ENCODE results near the gene CPSF2. TPM values are rescaled to one million over a fixed set of nuclear protein-coding genes. Genes with fewer than 3 reads are reported as not detected.

The CPSF2 gene
- total and polyA plus RNA-seq, 2 of the 13 experiments (the other 11 are each of a cell fraction or from before 2014, with no cell fraction given), result 14.3 to 67.9 TPM

DNA sequence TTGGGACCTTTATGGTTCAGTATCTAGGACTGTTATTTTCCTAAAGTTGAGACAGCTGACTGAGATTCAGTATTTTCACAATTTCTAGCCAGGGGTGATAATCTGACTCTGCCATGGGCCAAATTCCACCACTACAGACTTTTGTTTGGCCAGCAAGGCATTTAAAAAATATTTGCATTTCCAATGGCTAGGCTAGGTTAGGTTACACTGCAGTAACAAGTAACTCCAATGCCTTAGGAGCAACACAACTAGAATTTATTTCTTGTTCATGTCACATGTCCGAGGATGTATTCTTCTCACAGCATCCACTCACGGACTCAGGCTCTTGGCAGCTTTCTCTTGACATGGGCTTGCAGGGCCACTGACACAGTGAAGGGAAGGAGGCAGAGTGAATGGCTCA is 83.0 kb downstream of the CPSF2 start:
- no peak for ATAC-seq
- ChIA-PET CTCF (ENCODE audit: low intra/inter-chr PET ratio, low total read pairs) (no interaction called here), POLR2A (no interaction called here)
- 4% methylated on average over 2 of the region's 2 CpGs for WGBS (ENCODE audit: low lambda C conversion rate)
- in situ Hi-C loops (cut with HindIII; ENCODE audit: extremely low pct_ligation_motif_present, low pct_unique_long_range_greater_than_20kb) (no loop called here), intact Hi-C loops (cut with micrococcal nuclease; ENCODE audit: unreplicated experiment) (no loop called here)
- H3K4me1 ChIP-seq (ENCODE audit: insufficient read depth, low read length), result peaks cover 8% of the 10 kb centered on the region; the same call in 1 of the 2 replicates
- no peaks in the 10 kb centered on the region for H3K79me2 ChIP-seq (ENCODE audit: insufficient read depth, low read length)
- peak; percentile 92 for TF ChIP-seq ZNF12 (CRISPR knock-in tag; IDR thresholded peaks at IDR 0.05)
- TF ChIP-seq NFYC (CRISPR knock-in tag; IDR thresholded peaks at IDR 0.05), result no peak
- no peaks in the 10 kb centered on the region for H3K9me3 ChIP-seq (ENCODE audit: low read length)
- no peaks in the 10 kb centered on the region for H3K36me3 ChIP-seq (replicated peaks in 1 of 2; ENCODE audit: control insufficient read depth in 1 of 2, insufficient read depth in 2 of 2, low read length in 2 of 2)
- no peak overlapping the region for H2AFZ ChIP-seq (ENCODE audit: low read length)
- H3K4me2 ChIP-seq (ENCODE audit: low read depth, low read length), result no peak overlapping the region
- FAIRE-seq, result no peak
- no peaks in the 10 kb centered on the region for H4K20me1 ChIP-seq (ENCODE audit: insufficient read depth, low read length)
- H3K4me3 ChIP-seq (replicated peaks in 1 of 3; ENCODE audit: insufficient read depth in 1 of 3, low read depth in 2 of 3, low read length in 3 of 3), result no peak overlapping the region
- no peak overlapping the region for H3K9ac ChIP-seq (ENCODE audit: insufficient read depth, low read depth, low read length)
- no peak for DNase-seq (ENCODE audit: low spot score)
- no peak overlapping the region for H3K27ac ChIP-seq (ENCODE audit: extremely low read length, insufficient read depth, low read length)
- H3K27me3 ChIP-seq (ENCODE audit: control insufficient read depth in 1 of 2, insufficient read depth in 2 of 2, low read length in 2 of 2), result peaks cover 2 to 44% of the 10 kb centered on the region in 2 experiments; a peak in 4 of 5 replicates
- BruUV-seq (replicated peaks), result no TSS peak

- intact Hi-C loops (cut with micrococcal nuclease; ENCODE audit: unreplicated experiment), result no loop called here
- no peak for TF ChIP-seq AFF4 (CRISPR knock-in tag; IDR thresholded peaks at IDR 0.05)
- TF ChIP-seq CTCF (CRISPR knock-in tag; IDR thresholded peaks at IDR 0.05), result 0 out of 2 replicates have a peak, but pooled peaks have one; percentile 19
- H3K27me3 ChIP-seq (ENCODE audit: control insufficient read depth in 1 of 2, insufficient read depth in 2 of 2, low read length in 2 of 2), result peaks cover 2 to 41% of the 10 kb centered on the region in 2 experiments; a peak in 4 of 5 replicates
- ChIA-PET CTCF (ENCODE audit: low intra/inter-chr PET ratio, low total read pairs) (no interaction called here), POLR2A (no interaction called here)
- no peaks in the 10 kb centered on the region for H4K20me1 ChIP-seq (ENCODE audit: insufficient read depth, low read length)
- no peak overlapping the region for H2AFZ ChIP-seq (ENCODE audit: low read length)
- no peaks in the 10 kb centered on the region for H3K79me2 ChIP-seq (ENCODE audit: insufficient read depth, low read length)
- in situ Hi-C loops (cut with HindIII; ENCODE audit: extremely low pct_ligation_motif_present, low pct_unique_long_range_greater_than_20kb), result no loop called here
- H3K4me3 ChIP-seq (replicated peaks in 1 of 3; ENCODE audit: insufficient read depth in 1 of 3, low read depth in 2 of 3, low read length in 3 of 3), result no peak overlapping the region
- H3K4me1 ChIP-seq (ENCODE audit: insufficient read depth, low read length), result peaks cover 8% of the 10 kb centered on the region; the same call in 1 of the 2 replicates
- peak; percentile 72 for ATAC-seq
- H3K27ac ChIP-seq (ENCODE audit: extremely low read length, insufficient read depth, low read length), result no peak overlapping the region
- no TSS peak for BruUV-seq (replicated peaks)
- no peaks in the 10 kb centered on the region for H3K36me3 ChIP-seq (replicated peaks in 1 of 2; ENCODE audit: control insufficient read depth in 1 of 2, insufficient read depth in 2 of 2, low read length in 2 of 2)
- H3K9ac ChIP-seq (ENCODE audit: insufficient read depth, low read depth, low read length), result no peak overlapping the region
- H3K9me3 ChIP-seq (ENCODE audit: low read length), result no peaks in the 10 kb centered on the region
- 0 out of 2 replicates have a peak overlapping the region, but pooled peaks have one; percentile 0 for H3K4me2 ChIP-seq (ENCODE audit: low read depth, low read length)
- DNase-seq (ENCODE audit: low spot score), result no peak
- 15% methylated on average over 8 of the region's 17 CpGs for WGBS (ENCODE audit: low lambda C conversion rate)
- no peak for FAIRE-seq
Observed at GRCh38 chr14:92207012-92207927, 85.5 kb downstream of the CPSF2 start.
